Endothelial cell of umbilical vein (primary cell): ENCODE measurements around the gene LYPD5. TPM values are rescaled to one million over a fixed set of nuclear protein-coding genes. Genes with fewer than 3 reads are reported as not detected.

Source experiments
- BruUV-seq: library from RNA; stranded (reverse); fragments of 400-500 nt; replicated peaks from 2 replicates; lab custom pipeline; 2021; lab: Mats Ljungman, UMichigan
- CTCF ChIA-PET: fragments of 300-600, 350-600 bp; sonication (Branson Sonifier 250); formaldehyde crosslinking; loops from one replicate; lab custom pipeline; 2021; ENCODE audit warnings: antibody characterized with exemption, inconsistent platforms; lab: Charles Lee
- POLR2A ChIA-PET: fragments of 300-600, 350-600 bp; sonication (Branson Sonifier 250); formaldehyde crosslinking; loops from one replicate; lab custom pipeline; 2021; ENCODE audit warnings: antibody characterized with exemption, inconsistent platforms; lab: Charles Lee
- DNase-seq: peaks from one replicate; pipeline ENCODE4 v3.0.0-alpha.2; 2011; ENCODE audit warnings: low read depth, low spot score
- FAIRE-seq: peaks from 2 replicates; lab custom pipeline; 2011; peaks lifted over from hg19 to GRCh38; lab: Jason Lieb, UNC
- H2AFZ ChIP-seq: 2 replicates; pipeline ENCODE4 v1.6.0; 2012; ENCODE audit warnings: low read depth, low read length, control low read depth, inconsistent platforms
- H3K27ac ChIP-seq: 2 replicates; pipeline ENCODE4 v1.5.1; 2011; ENCODE audit warnings: low read depth, mild to moderate bottlenecking, control low read depth, low read length, moderate library complexity; ENCODE audit not compliant: insufficient read depth
- H3K27me3 ChIP-seq, 2 experiments: 2 replicates each; pipeline versions ENCODE4 v1.6.0 to v1.6.1; 2011; ENCODE audit warnings: low read length in 2 of 2, mixed read lengths in 1 of 2; ENCODE audit not compliant: control insufficient read depth in 2 of 2, insufficient read depth in 2 of 2
- H3K36me3 ChIP-seq, 2 experiments: 2 replicates in 1 of 2; 3 replicates in 1 of 2; pipeline ENCODE4 v1.5.1; 2011; ENCODE audit warnings: low read length in 2 of 2, mild to moderate bottlenecking in 1 of 2, moderate library complexity in 1 of 2; ENCODE audit not compliant: control insufficient read depth in 2 of 2, insufficient read depth in 2 of 2; ENCODE audit errors: extremely low read depth in 1 of 2
- H3K4me1 ChIP-seq: 3 replicates; pipeline ENCODE4 v1.5.1; 2011; ENCODE audit warnings: mild to moderate bottlenecking, low read length; ENCODE audit not compliant: control insufficient read depth, insufficient read depth; ENCODE audit errors: extremely low read depth
- H3K4me2 ChIP-seq: 2 replicates; pipeline ENCODE4 v1.6.1; 2011; ENCODE audit warnings: low read length, control low read depth, mixed read lengths; ENCODE audit not compliant: insufficient read depth
- H3K4me3 ChIP-seq, 3 experiments: fragments of 200-600 bp in 1 of 3; sonication (generic), shearing (Covaris generic) in 1 of 3; replicated peaks in 1 of 3; 2 replicates each; pipeline ENCODE4 v1.5.1; 2011 to 2016; ENCODE audit warnings: control low read depth in 3 of 3, low read length in 3 of 3, mild to moderate bottlenecking in 2 of 3, inconsistent platforms in 1 of 3, low read depth in 1 of 3, moderate library complexity in 1 of 3; ENCODE audit not compliant: insufficient read depth in 1 of 3
- H3K79me2 ChIP-seq: 2 replicates; pipeline ENCODE4 v1.6.0; 2012; ENCODE audit warnings: low read length, inconsistent platforms; ENCODE audit not compliant: control insufficient read depth, insufficient read depth
- H3K9ac ChIP-seq: replicated peaks from 2 replicates; pipeline ENCODE3; 2011; ENCODE audit warnings: low read length, control low read depth; ENCODE audit not compliant: insufficient read depth; ENCODE audit errors: extremely low read depth
- H3K9me1 ChIP-seq: replicated peaks from 3 replicates; pipeline ENCODE4 v1.6.0; 2011; ENCODE audit warnings: mild to moderate bottlenecking, low read length; ENCODE audit not compliant: control insufficient read depth, insufficient read depth; ENCODE audit errors: extremely low read depth
- H3K9me3 ChIP-seq: replicated peaks from 2 replicates; pipeline ENCODE4 v1.5.1; 2012; ENCODE audit warnings: low read length, inconsistent platforms; ENCODE audit not compliant: control insufficient read depth, insufficient read depth
- H4K20me1 ChIP-seq: replicated peaks from 2 replicates; pipeline ENCODE3; 2011; ENCODE audit warnings: mild to moderate bottlenecking, low read length; ENCODE audit not compliant: control insufficient read depth, insufficient read depth; ENCODE audit errors: extremely low read depth
- CTCF ChIP-seq, 2 donors: IDR thresholded peaks; 1 replicate in 1 of 2; 2 replicates in 1 of 2; pipeline ENCODE4 v1.5.1; 2011; ENCODE audit warnings: low read length in 2 of 2, mild to moderate bottlenecking in 2 of 2, moderate library complexity in 2 of 2, control low read depth in 1 of 2, inconsistent platforms in 1 of 2, low read depth in 1 of 2; ENCODE audit not compliant: insufficient read depth in 1 of 2; ENCODE audit errors: extremely low read depth in 1 of 2
- EZH2 ChIP-seq: IDR thresholded peaks from 2 replicates; pipeline ENCODE4 v1.6.1; 2012; ENCODE audit warnings: borderline replicate concordance, low read depth, mild to moderate bottlenecking, moderate library complexity, low read length, inconsistent platforms; ENCODE audit not compliant: severe bottlenecking
- FOS ChIP-seq: IDR thresholded peaks from 2 replicates; pipeline ENCODE4 v1.6.1; 2011; ENCODE audit warnings: mild to moderate bottlenecking, low read length, moderate library complexity, borderline replicate concordance; ENCODE audit not compliant: insufficient read depth
- GATA2 ChIP-seq: IDR thresholded peaks from 2 replicates; pipeline ENCODE4 v1.7.0; 2011; ENCODE audit warnings: low read depth, mild to moderate bottlenecking, moderate library complexity, mixed read lengths, low read length; ENCODE audit not compliant: insufficient read length, insufficient read depth
- JUN ChIP-seq: IDR thresholded peaks from 2 replicates; pipeline ENCODE4 v1.6.1; 2011; ENCODE audit warnings: borderline replicate concordance, low read depth; ENCODE audit not compliant: insufficient read length, insufficient read depth
- MYC ChIP-seq: IDR thresholded peaks from one replicate; pipeline ENCODE4 v1.6.1; 2011; ENCODE audit warnings: mild to moderate bottlenecking, low read depth, low read length
- POLR2A ChIP-seq: IDR thresholded peaks from 2 replicates; pipeline ENCODE4 v1.6.1; 2012; ENCODE audit warnings: low read depth, mild to moderate bottlenecking, control low read depth, low read length
- POLR2AphosphoS5 ChIP-seq: IDR thresholded peaks from 2 replicates; pipeline ENCODE4 v1.6.1; 2012; ENCODE audit warnings: low read depth, mild to moderate bottlenecking, control low read depth, low read length, moderate library complexity; ENCODE audit not compliant: insufficient read depth
- dilution Hi-C: fragments of 300-500 bp; cut with MboI; formaldehyde crosslinking; loops from one replicate; pipeline ENCODE4 v1.15.0; 2019; ENCODE audit warnings: low sequenced_read_pairs; ENCODE audit not compliant: extremely low pct_ligation_motif_present
- intact Hi-C: fragments of 100-400 bp; cut with micrococcal nuclease; formaldehyde crosslinking; loops from one replicate; pipeline ENCODE4 v1.10.0; 2022
- polyA plus RNA-seq, 4 experiments: library from polyadenylated mRNA; depleted of rRNA in 3 of 4; stranded (reverse) in 3 of 4; unstranded in 1 of 4; fragments of >200 nt; gene quantifications; 2 replicates each; pipeline versions ENCODE4 v1.2.1 to v1.2.3, GENCODE V29; 2011 to 2012; ENCODE audit warnings: missing spikeins in 1 of 4
- total RNA-seq: library from RNA; stranded (reverse); gene quantifications from 2 replicates; pipeline ENCODE4 v1.2.3, GENCODE V29; 2021
- TF ChIP-seq, protein P1 (sequence below): IDR thresholded peaks from 2 replicates; pipeline ENCODE4 v1.6.1; 2011; ENCODE audit not compliant: insufficient read depth, insufficient read length

Gene LYPD5
- total and polyA plus RNA-seq, 2 donors (not counting 3 experiments of a cell fraction or from before 2014, with no cell fraction given), result 0.28 TPM; not detected in 1

DNA sequence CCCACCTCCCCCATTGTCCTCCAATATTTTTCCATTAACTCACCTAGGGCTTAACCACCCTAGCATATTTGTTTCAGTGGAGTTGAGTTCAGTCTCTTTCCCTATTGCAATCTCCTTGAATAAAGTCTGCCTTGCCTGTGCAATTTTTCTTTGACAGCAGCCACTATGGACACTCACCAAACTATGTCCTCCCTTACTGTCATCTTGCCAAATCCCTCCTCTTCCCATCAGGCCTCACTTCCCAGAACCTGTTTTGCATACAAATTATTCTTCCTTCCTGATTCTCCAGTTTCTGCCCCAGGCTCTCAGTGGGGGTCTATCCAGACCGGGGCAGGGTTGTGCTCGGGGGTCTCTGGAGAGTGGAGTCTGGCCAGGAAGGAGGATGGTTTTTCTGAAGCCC, 2.2 kb upstream of the LYPD5 start:
- intact Hi-C loops, result no loop called here
- POLR2A ChIA-PET, result no interaction called here
- H4K20me1 ChIP-seq, result no peaks in the 10 kb centered on the region
- no peaks in the 10 kb centered on the region for H3K79me2 ChIP-seq
- no peak overlapping the region for H2AFZ ChIP-seq
- DNase-seq (no peak), FAIRE-seq (no peak)
- H3K4me3 ChIP-seq, result no peak overlapping the region
- H3K4me1 ChIP-seq, result peaks cover 6% of the 10 kb centered on the region
- no TSS peak for BruUV-seq
- no peaks in the 10 kb centered on the region for H3K9me1 ChIP-seq
- CTCF ChIA-PET, result interaction anchor here (1.0 kb wide), 2 partner anchors 38 to 59 kb away, joined by 3 read pairs; no protein-coding TSS in a partner anchor
- H3K36me3 ChIP-seq, result no peaks in the 10 kb centered on the region
- dilution Hi-C loops, result no loop called here
- no peak overlapping the region for H3K9ac ChIP-seq
- H3K27me3 ChIP-seq, result no peaks in the 10 kb centered on the region
- H3K9me3 ChIP-seq, result no peaks in the 10 kb centered on the region
- TF ChIP-seq CTCF (IDR thresholded peaks at IDR 0.05; ENCODE audit: extremely low read depth in 1 of 2, insufficient read depth in 1 of 2, low read depth in 1 of 2, low read length in 2 of 2) (no peak), GATA2 (no peak), FOS (no peak), MYC (no peak), POLR2A (no peak), JUN (no peak), EZH2 (no peak), POLR2AphosphoS5 (no peak)
- TF ChIP-seq, protein P1, sequence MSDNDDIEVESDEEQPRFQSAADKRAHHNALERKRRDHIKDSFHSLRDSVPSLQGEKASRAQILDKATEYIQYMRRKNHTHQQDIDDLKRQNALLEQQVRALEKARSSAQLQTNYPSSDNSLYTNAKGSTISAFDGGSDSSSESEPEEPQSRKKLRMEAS, result no peak
- H3K4me2 ChIP-seq, result no peak overlapping the region
- H3K27ac ChIP-seq, result no peak overlapping the region
